HG03565 (cell line): ENCODE data around the gene SHISAL1.
"Not testable (repeated sequence)": the region's sequence is repeated elsewhere in the genome, so short reads cannot be mapped to it uniquely, and the experiment has no call there.

Experiments
- ATAC-seq: cut with Tn5 transposase; IDR thresholded peaks from one replicate; pipeline ENCODE4 v1.9.1; 2021; ENCODE audit warnings: mild to moderate bottlenecking, moderate library complexity; ENCODE audit not compliant: unreplicated experiment

Gene SHISAL1

GRCh38 chr22:44305455-44305854 is 7.3 kb downstream of the SHISAL1 start:
- no peak for ATAC-seq

GRCh38 chr22:44304911-44305310 is 7.8 kb downstream of the SHISAL1 start:
- no peak for ATAC-seq

GRCh38 chr22:44304354-44304753 is 8.4 kb downstream of the SHISAL1 start:
- ATAC-seq, result no peak

- ATAC-seq, result not testable (repeated sequence)
These were observed 10.4 kb downstream of the SHISAL1 start for GRCh38 chr22:44302363-44302762.

GRCh38 chr22:44301039-44301438 is 11.7 kb downstream of the SHISAL1 start:
- no peak for ATAC-seq

GRCh38 chr22:44299124-44299523 is 13.6 kb downstream of the SHISAL1 start:
- ATAC-seq, result no peak

DNA sequence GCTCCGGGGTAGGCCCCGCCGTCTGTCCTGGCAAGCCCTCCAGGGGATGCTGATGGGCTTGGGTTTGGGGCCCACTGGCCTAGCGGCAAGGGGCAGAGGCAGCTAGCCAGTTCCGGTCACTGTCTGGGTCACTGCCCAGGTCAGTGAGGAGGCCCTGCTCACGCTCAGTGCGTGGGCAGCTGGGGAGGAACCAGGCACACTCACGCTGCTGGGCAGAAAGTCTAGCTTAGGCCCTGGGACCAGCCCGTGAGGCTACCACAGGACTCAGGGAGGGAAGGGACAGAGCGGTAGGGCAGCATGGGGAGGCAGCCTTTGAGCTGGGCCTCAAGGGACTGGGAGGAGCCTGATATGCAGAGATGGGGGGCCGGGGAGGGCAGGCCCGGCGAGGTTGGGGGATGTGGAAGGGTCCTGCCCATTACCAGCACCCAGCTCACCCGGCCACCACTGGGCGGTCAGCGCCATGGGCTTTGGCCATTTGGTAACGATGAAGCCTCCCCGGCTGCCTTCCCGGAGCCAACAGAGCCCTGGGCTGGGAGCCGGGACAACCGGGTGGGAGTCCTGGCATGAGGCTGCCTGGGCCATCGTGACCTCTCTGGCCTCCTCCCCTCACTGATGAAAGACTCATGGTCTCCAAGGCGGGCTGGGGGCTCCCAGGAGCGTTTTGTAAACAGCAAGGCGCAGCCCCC is 14.2 kb downstream of the SHISAL1 start:
- ATAC-seq, result no peak

- ATAC-seq, result no peak
These were observed 15.2 kb downstream of the SHISAL1 start for GRCh38 chr22:44297470-44298061.

- ATAC-seq, result no peak
These were observed 17.3 kb downstream of the SHISAL1 start for GRCh38 chr22:44295406-44295805.

- ATAC-seq, result no peak
These were observed 18.9 kb downstream of the SHISAL1 start for GRCh38 chr22:44293876-44294275.

GRCh38 chr22:44293034-44293433 is 19.7 kb downstream of the SHISAL1 start:
- ATAC-seq, result no peak

DNA sequence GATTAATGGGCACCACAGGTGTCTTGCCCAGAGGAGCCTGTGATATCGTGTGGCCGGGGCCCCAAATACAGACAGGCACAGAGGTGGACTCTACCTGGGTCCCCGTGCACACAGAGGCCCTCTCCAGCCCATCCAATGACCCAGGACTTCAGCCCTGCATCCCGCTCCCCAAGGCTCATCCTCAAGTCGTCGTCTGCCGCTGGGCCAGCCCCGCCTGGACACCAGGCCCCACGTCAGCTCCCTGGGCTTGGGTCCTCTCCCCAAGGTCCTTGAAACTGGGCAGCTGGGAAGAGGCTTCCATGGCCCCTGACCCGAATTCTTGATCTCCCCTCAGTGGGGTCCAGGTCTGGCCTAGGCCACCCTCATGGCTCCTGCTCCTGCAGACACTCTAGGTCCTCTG is 20.2 kb downstream of the SHISAL1 start:
- no peak for ATAC-seq

- no peak for ATAC-seq
These were observed 20.9 kb downstream of the SHISAL1 start for GRCh38 chr22:44291674-44292360.

GRCh38 chr22:44291265-44291664 is 21.5 kb downstream of the SHISAL1 start:
- no peak for ATAC-seq

DNA sequence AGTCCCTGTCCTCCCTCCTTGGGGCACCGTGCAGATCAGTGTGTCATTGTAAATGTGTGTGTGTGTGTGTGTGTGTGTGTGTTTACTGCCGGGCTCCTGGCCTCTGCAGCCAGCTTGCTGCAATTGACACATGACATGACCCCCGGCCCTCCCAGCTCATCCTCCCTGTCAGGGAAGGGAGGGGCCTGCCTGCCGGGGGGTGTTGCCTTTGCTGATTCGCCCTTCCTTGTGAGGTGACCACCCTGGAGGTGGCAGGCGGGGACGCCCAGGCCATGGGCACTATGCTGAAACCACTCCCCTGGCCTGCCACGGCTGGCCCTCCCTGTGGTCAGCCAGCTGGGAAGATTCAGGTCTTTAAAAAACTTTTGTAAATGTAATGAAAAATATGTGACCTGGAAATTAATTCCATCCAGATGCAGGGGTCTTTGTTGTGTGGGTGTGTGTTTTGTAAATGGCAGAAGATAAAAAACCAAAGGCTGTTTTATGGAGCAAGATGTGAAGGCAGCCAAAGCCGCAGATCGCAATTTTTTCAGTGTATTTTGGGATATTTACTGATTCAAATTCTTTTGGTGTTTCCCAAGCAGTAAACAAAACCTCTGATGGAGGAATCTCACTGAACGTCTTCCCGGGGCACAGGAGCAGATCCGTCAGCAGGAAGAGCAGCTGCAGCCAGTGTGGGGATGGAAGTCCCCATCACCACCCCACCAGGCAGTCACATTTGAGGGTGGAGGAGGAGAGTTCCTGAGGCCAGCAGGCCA is 23.2 kb downstream of the SHISAL1 start:
- ATAC-seq, result no peak

DNA sequence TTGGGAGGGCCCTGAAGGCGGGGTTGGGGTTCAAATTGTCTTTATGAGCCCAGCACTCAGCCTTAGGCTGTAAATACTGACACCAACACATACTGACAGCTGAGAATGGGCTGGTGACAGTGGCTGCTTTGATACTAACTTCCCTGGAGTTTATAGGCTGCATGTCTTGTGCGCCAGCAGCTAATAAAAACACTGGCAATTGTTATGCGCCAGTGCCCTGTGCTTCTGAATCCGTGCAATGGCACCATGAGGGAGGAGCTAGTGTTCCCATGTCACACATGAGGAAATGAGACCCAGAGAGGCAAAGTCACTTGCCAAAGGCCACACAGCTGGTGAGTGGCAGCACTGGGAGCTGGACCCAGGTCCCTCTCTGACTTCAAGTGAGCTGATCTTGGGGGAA is 23.8 kb downstream of the SHISAL1 start:
- no peak for ATAC-seq

GRCh38 chr22:44287741-44288140 is 25.0 kb downstream of the SHISAL1 start:
- no peak for ATAC-seq

- no peak for ATAC-seq
These were observed 25.5 kb downstream of the SHISAL1 start for GRCh38 chr22:44287121-44287693.

DNA sequence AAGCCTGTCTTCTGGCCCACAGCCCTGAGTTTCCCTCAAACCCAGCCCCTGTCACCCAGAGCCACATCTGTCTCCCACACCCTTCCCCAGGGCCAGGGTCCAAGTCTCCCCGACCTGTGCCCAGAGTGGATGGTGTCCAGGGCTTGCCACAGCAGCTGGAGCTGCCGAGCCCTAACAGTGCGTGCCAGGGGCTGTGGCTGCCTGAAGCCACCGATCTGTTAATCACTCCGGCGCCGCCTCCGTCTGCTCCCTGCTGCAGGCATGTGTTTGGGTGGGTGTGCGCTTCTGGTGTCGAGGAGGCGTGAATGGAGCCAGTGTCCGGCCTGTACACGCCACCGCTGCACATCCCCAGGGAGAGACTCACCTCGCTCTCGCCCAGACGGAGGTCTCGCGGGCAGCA is 26.1 kb downstream of the SHISAL1 start:
- ATAC-seq, result no peak

DNA sequence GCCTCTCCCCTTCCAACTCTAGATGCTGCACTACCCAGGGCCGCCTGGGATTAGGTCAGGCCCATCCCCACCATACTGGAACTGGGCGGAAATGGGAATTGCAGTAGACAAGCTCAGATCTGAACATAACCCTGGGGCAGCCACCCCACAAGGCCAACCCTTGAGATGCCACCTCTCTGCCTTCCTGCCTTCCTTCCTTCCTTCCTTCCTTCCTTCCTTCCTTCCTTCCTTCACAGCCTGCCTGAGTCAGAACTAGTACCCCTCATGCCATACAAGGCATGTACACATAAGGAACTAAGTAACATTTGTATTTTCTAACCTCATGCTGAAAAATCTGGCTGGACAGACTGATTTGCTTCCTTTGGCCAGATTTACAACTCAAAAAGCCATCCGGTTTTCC is 28.0 kb downstream of the SHISAL1 start:
- no peak for ATAC-seq
